Bronchial epithelial cell (primary cell): Measurements from ENCODE around the gene PLEKHH1. TPM values are rescaled to one million over a fixed set of nuclear protein-coding genes. Genes with fewer than 3 reads are reported as not detected.
"Not testable (repeated sequence)": the region's sequence is repeated elsewhere in the genome, so short reads cannot be mapped to it uniquely, and the experiment has no call there.

Source experiments
- DNase-seq: peaks from one replicate; pipeline ENCODE4 v3.0.0-alpha.2; 2010; ENCODE audit warnings: low read depth
- FAIRE-seq: peaks from 2 replicates; lab custom pipeline; 2011; peaks lifted over from hg19 to GRCh38; lab: Jason Lieb, UNC
- H3K27me3 ChIP-seq: 2 replicates; pipeline ENCODE4 v1.5.1; 2011; ENCODE audit warnings: low read length; ENCODE audit not compliant: control insufficient read depth, insufficient read depth
- H3K36me3 ChIP-seq: 2 replicates; pipeline ENCODE4 v1.5.1; 2011; ENCODE audit warnings: low read length; ENCODE audit not compliant: control insufficient read depth, insufficient read depth
- H3K4me3 ChIP-seq: 2 replicates; pipeline ENCODE4 v1.5.1; 2011; ENCODE audit warnings: mild to moderate bottlenecking, low read depth, low read length, control low read depth
- CTCF ChIP-seq: IDR thresholded peaks from 2 replicates; pipeline ENCODE4 v1.5.1; 2011; ENCODE audit warnings: mild to moderate bottlenecking, moderate library complexity, low read length, control low read depth, inconsistent platforms; ENCODE audit not compliant: insufficient read depth, severe bottlenecking
- total RNA-seq: library from RNA; depleted of rRNA; stranded (reverse); fragments of >200 nt; gene quantifications from 2 replicates; pipeline ENCODE4 v1.2.1, GENCODE V29; 2014

PLEKHH1 gene
- total RNA-seq, 1 donor from 2014 or later = 4.7 TPM

DNA sequence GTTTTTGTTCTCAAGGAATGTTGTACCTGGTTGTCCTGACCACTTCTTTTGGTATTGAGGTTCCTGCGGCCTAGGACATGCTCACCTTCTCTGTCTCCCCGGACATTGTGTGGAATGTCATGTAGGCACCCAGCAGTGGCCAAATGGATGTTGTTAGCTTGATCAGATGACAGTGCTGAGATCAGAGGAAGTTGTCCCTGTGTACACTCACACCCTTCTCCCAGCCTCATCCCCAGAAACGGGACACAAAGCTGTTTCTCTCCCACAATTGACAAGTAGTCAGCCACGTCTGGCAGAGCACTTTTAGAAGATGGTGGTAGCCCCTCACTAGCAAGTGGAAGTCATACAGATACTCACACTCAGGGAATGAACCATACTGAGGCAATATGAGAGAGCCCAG is 3.0 kb downstream of the PLEKHH1 start:
- no peaks in the 10 kb centered on the region for H3K27me3 ChIP-seq
- no peak for TF ChIP-seq CTCF
- DNase-seq (no peak), FAIRE-seq (no peak)
- no peak overlapping the region for H3K4me3 ChIP-seq
- H3K36me3 ChIP-seq = no peaks in the 10 kb centered on the region

DNA sequence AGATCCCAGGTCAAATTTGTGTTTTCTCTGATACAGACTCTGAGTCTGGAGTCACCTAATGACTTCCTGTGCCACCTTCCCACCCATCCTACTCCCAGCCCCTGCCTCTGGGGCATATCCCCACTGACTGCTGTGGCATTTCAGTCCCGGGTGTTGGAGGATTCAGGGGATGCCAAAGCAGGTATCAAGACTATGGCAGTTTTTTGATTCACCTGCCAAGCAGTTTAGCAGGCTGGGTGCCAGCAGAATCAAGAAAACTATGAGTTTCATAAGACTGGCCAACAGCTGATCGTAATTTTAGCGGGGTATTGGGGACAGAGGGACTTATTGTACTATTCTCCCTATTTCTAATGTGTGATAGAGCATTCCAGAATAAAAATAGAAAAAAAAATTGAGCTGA is 4.6 kb downstream of the PLEKHH1 start:
- FAIRE-seq (no peak), DNase-seq (no peak)
- H3K36me3 ChIP-seq = no peaks in the 10 kb centered on the region
- no peak for TF ChIP-seq CTCF
- no peaks in the 10 kb centered on the region for H3K27me3 ChIP-seq
- no peak overlapping the region for H3K4me3 ChIP-seq

GRCh38 chr14:67538501-67538900 is 5.4 kb downstream of the PLEKHH1 start:
- no peaks in the 10 kb centered on the region for H3K27me3 ChIP-seq
- FAIRE-seq = no peak
- TF ChIP-seq CTCF = no peak

DNA sequence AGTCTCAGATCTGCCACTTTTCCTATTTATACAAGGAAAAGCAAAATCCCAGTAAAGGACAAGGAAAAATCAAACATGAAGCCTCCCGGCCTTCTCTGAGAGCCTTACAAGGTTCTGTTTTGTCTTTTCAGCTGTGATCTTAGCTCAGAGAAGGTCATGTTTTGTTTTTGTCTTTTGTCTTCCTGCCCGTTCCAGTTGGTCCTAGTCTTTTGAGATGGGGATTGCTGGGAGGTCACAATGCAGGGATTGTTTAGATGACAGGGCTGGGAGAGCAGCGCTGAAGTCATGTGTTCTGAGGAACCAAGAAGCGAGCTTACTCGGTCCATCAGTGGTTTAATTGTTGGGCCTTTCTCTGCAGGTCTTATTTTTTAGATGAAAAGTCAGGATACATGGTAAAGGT is 6.0 kb downstream of the PLEKHH1 start:
- DNase-seq = no peak
- H3K4me3 ChIP-seq = no peak overlapping the region
- no peaks in the 10 kb centered on the region for H3K36me3 ChIP-seq
- no peak for FAIRE-seq
- no peak for TF ChIP-seq CTCF
- H3K27me3 ChIP-seq = no peaks in the 10 kb centered on the region

More at GRCh38 chr14:67538501-67538900, 5.4 kb downstream of the PLEKHH1 start:
- no peak overlapping the region for H3K4me3 ChIP-seq
- no peaks in the 10 kb centered on the region for H3K36me3 ChIP-seq
- peak; percentile 46 for DNase-seq

- TF ChIP-seq CTCF = no peak
- DNase-seq = no peak
- H3K27me3 ChIP-seq = no peaks in the 10 kb centered on the region
- no peaks in the 10 kb centered on the region for H3K36me3 ChIP-seq
- FAIRE-seq = no peak
- no peak overlapping the region for H3K4me3 ChIP-seq
Measured at GRCh38 chr14:67541448-67542387, 8.6 kb downstream of the PLEKHH1 start.

- not testable (repeated sequence) for H3K27me3 ChIP-seq, H3K36me3 ChIP-seq, H3K4me3 ChIP-seq, FAIRE-seq, DNase-seq
Measured at GRCh38 chr14:67542620-67543019, 9.5 kb downstream of the PLEKHH1 start.
